Kidney epithelial cell (primary cell): Measurements from ENCODE around the gene DENND1C. TPM values are rescaled to one million over a fixed set of nuclear protein-coding genes. Genes with fewer than 3 reads are reported as not detected.

ENCODE experiments used
- DNase-seq: peaks from one replicate; pipeline ENCODE4 v3.0.0-alpha.2; 2010; ENCODE audit warnings: low read depth
- H3K27me3 ChIP-seq: 2 replicates; pipeline ENCODE4 v1.6.0; 2011; ENCODE audit warnings: low read length; ENCODE audit not compliant: control insufficient read depth, insufficient read depth
- H3K36me3 ChIP-seq: 2 replicates; pipeline ENCODE4 v1.5.1; 2011; ENCODE audit warnings: low read length; ENCODE audit not compliant: control insufficient read depth, insufficient read depth
- H3K4me3 ChIP-seq: 2 replicates; pipeline ENCODE4 v1.5.1; 2011; ENCODE audit warnings: low read depth, mild to moderate bottlenecking, control low read depth, low read length
- total RNA-seq: library from RNA; depleted of rRNA; stranded (reverse); fragments of >200 nt; gene quantifications from 2 replicates; pipeline ENCODE4 v1.2.3, GENCODE V29; 2015
- TF ChIP-seq, protein P1 (sequence below): IDR thresholded peaks from 2 replicates; pipeline ENCODE4 v1.5.1; 2011; ENCODE audit warnings: mild to moderate bottlenecking, moderate library complexity, low read length, control low read depth, inconsistent platforms; ENCODE audit not compliant: insufficient read depth, poor library complexity, severe bottlenecking

DENND1C gene
- total RNA-seq, 1 donor from 2014 or later: 4.6 TPM

DNA sequence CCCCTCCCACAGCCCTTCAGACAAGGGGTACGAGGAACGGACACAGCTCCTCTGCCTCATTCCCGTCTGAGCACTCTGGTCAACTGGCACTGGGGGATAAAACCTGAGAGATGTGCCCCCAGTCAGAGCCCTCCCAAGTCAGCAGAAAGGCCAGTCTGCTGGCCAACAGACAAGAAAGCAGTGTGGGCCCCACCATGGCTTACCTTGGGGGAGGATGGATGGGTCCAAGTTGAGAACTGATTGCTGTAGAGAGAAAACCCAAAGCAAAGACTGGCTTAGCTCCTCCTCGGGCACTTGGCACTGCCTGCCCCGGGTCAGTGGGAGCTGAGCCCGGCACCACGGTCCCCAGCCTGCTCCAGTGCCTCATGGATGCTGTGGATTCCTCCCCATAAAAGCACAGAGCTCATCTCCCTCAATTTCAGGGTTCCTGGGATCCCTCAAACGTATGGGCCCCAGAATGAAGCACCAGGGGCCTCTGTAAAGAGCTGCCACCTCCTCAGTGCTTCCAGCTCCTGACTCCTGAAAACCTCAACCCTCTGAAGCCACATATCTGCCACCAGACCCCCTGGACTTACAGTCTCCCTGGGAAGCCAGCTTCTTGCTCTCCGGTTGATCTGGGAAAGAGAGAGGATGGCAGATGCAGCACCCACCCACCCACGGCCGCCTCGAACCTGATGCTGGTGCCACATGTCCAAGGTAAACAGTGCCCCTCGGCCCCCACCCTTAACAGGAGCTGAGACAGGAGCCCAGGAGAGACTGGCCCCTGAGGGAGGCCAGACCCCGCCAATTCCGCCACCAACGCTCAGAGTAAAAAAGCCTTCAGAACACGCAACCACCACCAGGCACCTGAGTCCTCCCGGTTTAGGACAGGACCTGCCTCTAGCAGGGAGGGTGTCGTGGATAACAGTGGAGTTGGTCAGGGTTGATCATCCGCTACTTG lies 60.2 kb downstream of the DENND1C start:
- no peaks in the 10 kb centered on the region for H3K36me3 ChIP-seq
- no peaks in the 10 kb centered on the region for H3K27me3 ChIP-seq
- H3K4me3 ChIP-seq: no peak overlapping the region
- TF ChIP-seq, protein P1, sequence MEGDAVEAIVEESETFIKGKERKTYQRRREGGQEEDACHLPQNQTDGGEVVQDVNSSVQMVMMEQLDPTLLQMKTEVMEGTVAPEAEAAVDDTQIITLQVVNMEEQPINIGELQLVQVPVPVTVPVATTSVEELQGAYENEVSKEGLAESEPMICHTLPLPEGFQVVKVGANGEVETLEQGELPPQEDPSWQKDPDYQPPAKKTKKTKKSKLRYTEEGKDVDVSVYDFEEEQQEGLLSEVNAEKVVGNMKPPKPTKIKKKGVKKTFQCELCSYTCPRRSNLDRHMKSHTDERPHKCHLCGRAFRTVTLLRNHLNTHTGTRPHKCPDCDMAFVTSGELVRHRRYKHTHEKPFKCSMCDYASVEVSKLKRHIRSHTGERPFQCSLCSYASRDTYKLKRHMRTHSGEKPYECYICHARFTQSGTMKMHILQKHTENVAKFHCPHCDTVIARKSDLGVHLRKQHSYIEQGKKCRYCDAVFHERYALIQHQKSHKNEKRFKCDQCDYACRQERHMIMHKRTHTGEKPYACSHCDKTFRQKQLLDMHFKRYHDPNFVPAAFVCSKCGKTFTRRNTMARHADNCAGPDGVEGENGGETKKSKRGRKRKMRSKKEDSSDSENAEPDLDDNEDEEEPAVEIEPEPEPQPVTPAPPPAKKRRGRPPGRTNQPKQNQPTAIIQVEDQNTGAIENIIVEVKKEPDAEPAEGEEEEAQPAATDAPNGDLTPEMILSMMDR: no peak
- DNase-seq: no peak

GRCh38 chr19:6418562-6418932 lies 63.0 kb downstream of the DENND1C start:
- Histone ChIP-seq H3K27me3 (no peaks in the 10 kb centered on the region), H3K36me3 (peaks cover 4% of the 10 kb centered on the region), H3K4me3 (no peak overlapping the region)
- TF ChIP-seq, protein P1: no peak
- DNase-seq: no peak

GRCh38 chr19:6417713-6418561 lies 63.6 kb downstream of the DENND1C start:
- peaks cover 4% of the 10 kb centered on the region for H3K36me3 ChIP-seq
- no peaks in the 10 kb centered on the region for H3K27me3 ChIP-seq
- TF ChIP-seq, protein P1: peak; percentile 59
- H3K4me3 ChIP-seq: no peak overlapping the region
- no peak for DNase-seq

Other genes with a start within 250 kb of the DENND1C start
- gene MLLT1, start 201.8 kb downstream of the DENND1C start, total RNA-seq: 23.1 and 27.6 TPM in 2 replicates
- gene ACER1, start 148.2 kb downstream of the DENND1C start, total RNA-seq: not detected in 2 replicates
- 137 and 142 TPM in 2 replicates for gene CLPP, start 120.3 kb downstream of the DENND1C start, total RNA-seq
- 55.1 and 69.7 TPM in 2 replicates for gene ALKBH7, start 109.0 kb downstream of the DENND1C start, total RNA-seq
- 1.5 TPM in 2 replicates for gene PSPN, start 105.9 kb downstream of the DENND1C start, total RNA-seq
- 48.7 and 51.3 TPM in 2 replicates for gene GTF2F1, start 88.6 kb downstream of the DENND1C start, total RNA-seq
- 175 and 211 TPM in 2 replicates for gene KHSRP, start 57.0 kb downstream of the DENND1C start, total RNA-seq
- not detected in 2 replicates for gene SLC25A41, start 48.0 kb downstream of the DENND1C start, total RNA-seq
- 68.6 and 87.7 TPM in 2 replicates for gene SLC25A23, start 22.0 kb downstream of the DENND1C start, total RNA-seq
- 84.5 and 87.8 TPM in 2 replicates for gene CRB3, start 17.5 kb downstream of the DENND1C start, total RNA-seq
- gene TUBB4A, start 20.5 kb upstream of the DENND1C start, total RNA-seq: 1.3 and 4.0 TPM in 2 replicates
- 8.9 and 12.3 TPM in 2 replicates for gene TNFSF9, start 49.2 kb upstream of the DENND1C start, total RNA-seq
- gene CD70, start 109.4 kb upstream of the DENND1C start, total RNA-seq: 16.0 and 21.4 TPM in 2 replicates
- gene TNFSF14, start 188.4 kb upstream of the DENND1C start, total RNA-seq: not detected in 2 replicates
- 58.5 and 61.8 TPM in 2 replicates for gene C3, start 238.9 kb upstream of the DENND1C start, total RNA-seq